AG04449 (cell line): Measurements from ENCODE around the gene BMF.

Source experiments
- CTCF ChIA-PET: fragments of 350-600 bp; formaldehyde crosslinking; extraction: SDS; loops from one replicate; lab custom pipeline; 2021; ENCODE audit warnings: antibody characterized with exemption; lab: Yijun Ruan, JAX
- POLR2A ChIA-PET: fragments of 400-600, 350-600 bp; formaldehyde crosslinking; extraction: SDS; loops from one replicate; lab custom pipeline; 2020; ENCODE audit warnings: antibody characterized with exemption, inconsistent platforms; lab: Yijun Ruan, JAX
- DNase-seq: peaks from one replicate; pipeline ENCODE4 v3.0.0-alpha.2; 2010; ENCODE audit warnings: low read depth, low spot score
- H3K4me3 ChIP-seq: 2 replicates; pipeline ENCODE4 v1.5.1; 2011; ENCODE audit warnings: low read depth, mild to moderate bottlenecking, control low read depth, low read length
- CTCF ChIP-seq: IDR thresholded peaks from one replicate; pipeline ENCODE4 v1.5.1; 2011; ENCODE audit warnings: mild to moderate bottlenecking, moderate library complexity, low read length, control low read depth, inconsistent platforms; ENCODE audit not compliant: insufficient read depth; ENCODE audit errors: missing control alignments

Gene BMF

GRCh38 chr15:40061212-40061901, 47.3 kb downstream of the BMF start:
- no peak for DNase-seq
- no peak for TF ChIP-seq CTCF
- ChIA-PET CTCF (interaction anchor here (1.1 to 3.4 kb wide), 5 partner anchors 9 to 212 kb away, joined by 3 to 20 read pairs (median 3); no protein-coding TSS in a partner anchor), POLR2A (no interaction called here)
- H3K4me3 ChIP-seq = no peak overlapping the region

- ChIA-PET CTCF (interaction anchor here (0.9 to 2.9 kb wide), 8 partner anchors 13 to 214 kb away, joined by 3 to 18 read pairs (median 4); no protein-coding TSS in a partner anchor), POLR2A (no interaction called here)
- DNase-seq = no peak
Measured at GRCh38 chr15:40060236-40060961, 48.3 kb downstream of the BMF start.

GRCh38 chr15:40059821-40060220, 48.9 kb downstream of the BMF start:
- ChIA-PET POLR2A (no interaction called here), CTCF (interaction anchor here (0.9 to 2.9 kb wide), 14 partner anchors 13 to 215 kb away, joined by 3 to 18 read pairs (median 4); no protein-coding TSS in a partner anchor)
- DNase-seq = no peak
- no peak overlapping the region for H3K4me3 ChIP-seq
- no peak for TF ChIP-seq CTCF

More at GRCh38 chr15:40060236-40060961, 48.3 kb downstream of the BMF start:
- no peak overlapping the region for H3K4me3 ChIP-seq
- TF ChIP-seq CTCF = no peak

- no peak for DNase-seq
- H3K4me3 ChIP-seq = no peak overlapping the region
- TF ChIP-seq CTCF = no peak
- ChIA-PET POLR2A (no interaction called here), CTCF (interaction anchor here (1.0 to 2.9 kb wide), 8 partner anchors 11 to 216 kb away, joined by 3 to 18 read pairs (median 4); no protein-coding TSS in a partner anchor)
Measured at GRCh38 chr15:40058476-40059140, 50.1 kb downstream of the BMF start.

- POLR2A ChIA-PET = interaction anchor here (1.2 kb wide), 1 partner anchor 44 kb away, joined by 3 read pairs; no protein-coding TSS in a partner anchor
- TF ChIP-seq CTCF = no peak
Measured at GRCh38 chr15:40055576-40056293, 52.9 kb downstream of the BMF start.

More at GRCh38 chr15:40055576-40056293, 52.9 kb downstream of the BMF start:
- no peak for DNase-seq
- H3K4me3 ChIP-seq = no peak overlapping the region
- CTCF ChIA-PET = interaction anchor here (1.5 to 2.4 kb wide), 3 partner anchors 10 to 219 kb away, joined by 5 to 15 read pairs (median 5); no protein-coding TSS in a partner anchor
